Large intestine (tissue), 3 donors: ENCODE results near the gene GRID1. TPM values are rescaled to one million over a fixed set of nuclear protein-coding genes. Genes with fewer than 3 reads are reported as not detected.

ENCODE experiments used
- DNase-seq, 2 donors: peaks; one replicate each; pipeline versions ENCODE4 v3.0.0 to v3.0.0-alpha.2; 2013
- H3K27ac ChIP-seq: one replicate; pipeline ENCODE4 v1.5.1; 2013; ENCODE audit warnings: low read length
- H3K27me3 ChIP-seq: 2 replicates; pipeline ENCODE4 v1.6.1; 2013; ENCODE audit warnings: low read length; ENCODE audit not compliant: control insufficient read depth, insufficient read depth
- H3K36me3 ChIP-seq: 2 replicates; pipeline ENCODE4 v1.6.1; 2013; ENCODE audit warnings: low read length; ENCODE audit not compliant: control insufficient read depth, insufficient read depth
- H3K4me1 ChIP-seq: one replicate; pipeline ENCODE4 v1.6.1; 2013; ENCODE audit warnings: low read length; ENCODE audit not compliant: control insufficient read depth, insufficient read depth
- H3K4me3 ChIP-seq: one replicate; pipeline ENCODE4 v1.5.1; 2013; ENCODE audit warnings: low read length
- H3K9me3 ChIP-seq: one replicate; pipeline ENCODE4 v1.6.1; 2013; ENCODE audit warnings: mild to moderate bottlenecking, low read depth, low read length, moderate library complexity; ENCODE audit not compliant: control insufficient read depth
- WGBS: methylation state at CpG from one replicate; pipeline ENCODE4 v1.1.5; 2013; ENCODE audit warnings: low lambda C conversion rate; ENCODE audit not compliant: insufficient coverage; 5-methylcytosine and 5-hydroxymethylcytosine counted together
- polyA plus RNA-seq: library from polyadenylated mRNA; unstranded; fragments of 120-200 nt; gene quantifications from one replicate; pipeline ENCODE4 v1.2.1, GENCODE V29; 2013

GRID1 gene
- polyA plus RNA-seq, 1 donor = 1.7 TPM

DNA sequence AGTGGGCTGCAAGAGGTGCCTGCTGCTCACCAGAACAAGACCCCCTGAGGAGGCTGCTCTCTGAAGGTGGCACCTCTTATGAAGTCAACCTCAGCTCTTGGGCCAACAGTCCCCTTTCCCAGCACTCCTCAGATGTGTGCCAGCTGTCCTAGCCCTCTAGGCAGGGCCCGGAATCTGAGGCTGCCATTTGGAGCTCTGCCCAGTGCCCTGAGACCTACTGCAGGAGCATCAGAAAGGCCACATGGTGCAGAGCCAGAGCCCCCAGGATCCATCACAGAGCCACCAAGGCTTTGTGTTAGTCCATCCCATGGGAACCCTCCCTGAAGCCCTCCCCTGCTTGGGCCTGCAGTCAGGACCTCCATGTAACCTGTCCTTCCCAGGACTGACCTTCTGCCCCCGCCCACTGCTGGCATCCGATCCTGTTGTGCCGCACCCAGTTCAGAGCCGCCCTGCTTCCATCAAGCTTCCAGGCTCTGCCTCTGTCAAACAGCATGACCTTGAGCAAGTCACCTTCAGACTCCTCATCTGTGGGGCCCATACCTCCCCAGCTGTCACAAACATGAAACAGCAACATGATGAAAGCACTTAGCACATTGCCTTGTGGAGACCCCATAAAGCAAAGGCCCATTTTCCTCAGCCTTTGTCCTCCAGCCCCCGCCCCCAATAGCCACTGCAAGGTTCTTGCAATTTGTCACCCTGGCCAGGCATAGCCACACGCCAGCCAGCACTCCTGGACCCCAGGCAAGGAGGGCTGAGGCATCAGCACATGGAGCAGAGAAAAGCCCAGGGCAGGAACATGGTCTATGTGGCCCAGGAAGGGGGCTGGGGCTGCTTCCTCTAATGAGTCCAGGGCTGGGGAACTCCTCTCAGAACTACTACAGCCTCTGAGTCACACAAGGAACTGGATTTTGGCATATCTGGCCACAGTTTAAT, 51.7 kb downstream of the GRID1 start:
- H3K4me1 ChIP-seq = no peaks in the 10 kb centered on the region
- no CpG with 5 or more reads among the region's 7 CpGs for WGBS
- H3K4me3 ChIP-seq = no peak overlapping the region

DNA sequence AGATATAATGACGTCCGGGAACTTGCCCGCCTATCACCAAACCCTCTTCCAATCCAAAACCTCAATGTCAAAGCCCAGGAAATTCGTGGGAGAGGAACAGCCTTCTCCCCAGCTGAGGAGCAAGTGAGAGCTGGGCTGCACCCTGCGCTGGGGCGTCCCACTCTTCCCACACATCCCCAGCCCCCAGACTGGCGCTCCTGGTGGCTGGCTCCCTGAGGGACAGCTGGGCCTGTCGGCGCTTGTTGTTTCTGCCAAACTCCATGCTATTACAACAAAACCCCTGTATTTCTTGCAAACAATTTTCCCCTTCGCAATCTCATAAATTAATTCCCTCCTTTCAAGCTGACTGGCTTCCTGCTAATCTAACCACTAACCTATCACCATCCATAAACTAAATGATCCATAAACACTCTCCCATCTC, 53.0 kb downstream of the GRID1 start:
- DNase-seq = no peak
- WGBS = no CpG with 5 or more reads among the region's 10 CpGs
- no peaks in the 10 kb centered on the region for H3K36me3 ChIP-seq

More for the DNA sequence above, 51.7 kb downstream of the GRID1 start:
- Histone ChIP-seq H3K9me3 (no peaks in the 10 kb centered on the region), H3K27me3 (no peaks in the 10 kb centered on the region), H3K36me3 (no peaks in the 10 kb centered on the region), H3K27ac (no peak overlapping the region)
- DNase-seq = no peak

DNA sequence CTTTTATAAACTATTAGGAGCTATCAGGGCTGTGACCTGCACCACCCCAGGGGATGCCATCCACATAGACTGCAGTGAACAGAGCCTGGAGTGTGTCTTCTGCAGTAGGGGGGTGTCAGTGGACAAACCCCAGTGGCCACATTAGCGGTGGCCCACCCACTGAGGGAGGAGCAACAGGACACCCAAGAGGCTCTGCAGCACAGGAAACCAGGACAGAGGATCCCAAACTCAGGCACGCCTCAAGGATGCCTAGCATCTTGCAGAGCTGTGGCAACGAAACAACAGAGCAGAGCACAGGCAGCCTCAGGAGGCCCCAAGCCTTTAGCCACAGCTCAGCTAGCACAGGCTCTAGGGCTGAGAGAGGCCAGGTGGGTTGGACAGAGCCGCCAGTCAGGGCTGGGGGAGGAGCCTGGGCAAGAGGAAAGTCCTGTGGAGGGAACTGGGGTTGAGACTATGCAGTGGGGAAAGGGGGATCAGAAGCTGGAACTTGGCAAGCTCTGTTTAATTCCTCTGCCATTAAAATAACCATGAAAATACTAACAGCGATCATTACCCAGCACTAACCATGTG, 53.8 kb downstream of the GRID1 start:
- H3K4me1 ChIP-seq = no peaks in the 10 kb centered on the region
- H3K27ac ChIP-seq = no peak overlapping the region
- DNase-seq = no peak
- H3K9me3 ChIP-seq = no peaks in the 10 kb centered on the region
- H3K4me3 ChIP-seq = no peak overlapping the region
- H3K27me3 ChIP-seq = no peaks in the 10 kb centered on the region
- no peaks in the 10 kb centered on the region for H3K36me3 ChIP-seq
- WGBS = no CpG with 5 or more reads among the region's 5 CpGs

More for the DNA sequence above, 53.0 kb downstream of the GRID1 start:
- H3K9me3 ChIP-seq = no peaks in the 10 kb centered on the region
- H3K4me1 ChIP-seq = no peaks in the 10 kb centered on the region
- no peak overlapping the region for H3K4me3 ChIP-seq
- no peak overlapping the region for H3K27ac ChIP-seq
- H3K27me3 ChIP-seq = no peaks in the 10 kb centered on the region

DNA sequence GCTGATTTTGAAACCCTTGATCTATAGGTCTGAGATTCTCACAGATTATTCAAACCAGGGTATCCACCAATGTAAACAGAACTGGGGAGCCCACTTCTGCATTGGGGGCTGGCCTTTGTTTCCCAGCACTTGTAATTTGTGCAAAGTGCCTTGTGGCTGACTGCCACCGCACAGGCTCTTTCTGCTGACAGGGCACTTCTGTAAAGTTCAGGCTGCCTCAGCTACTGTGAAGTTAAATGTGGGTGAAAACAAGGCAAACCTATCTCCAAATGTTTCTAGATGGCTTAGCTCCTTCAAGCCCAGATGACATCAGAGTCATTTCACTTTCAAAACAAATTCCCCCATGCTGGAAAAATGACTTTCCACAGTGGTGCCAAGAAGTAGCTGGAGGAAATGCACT, 54.7 kb downstream of the GRID1 start:
- WGBS = no CpG with 5 or more reads among the region's 1 CpG
- no peaks in the 10 kb centered on the region for H3K36me3 ChIP-seq

DNA sequence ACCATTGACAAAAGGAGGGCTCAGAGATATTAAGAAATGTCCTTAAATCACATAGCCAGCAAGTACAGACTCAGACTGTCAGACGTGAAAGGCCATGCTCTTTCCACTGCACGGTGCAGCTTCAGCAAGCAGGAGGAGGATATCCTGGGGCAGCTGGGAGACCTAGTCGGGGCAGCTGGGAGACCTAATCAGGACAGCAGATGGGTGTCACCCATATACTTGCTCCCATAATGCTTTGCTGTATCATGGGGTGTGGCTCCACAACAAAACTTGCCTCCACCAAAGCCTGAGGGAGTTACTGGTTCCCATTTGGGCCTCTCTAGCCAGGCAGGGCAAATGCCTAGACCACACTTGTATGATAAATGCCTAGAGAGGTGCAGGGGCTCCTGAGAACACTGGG, 55.4 kb downstream of the GRID1 start:
- no peak overlapping the region for H3K27ac ChIP-seq
- no CpG with 5 or more reads among the region's 3 CpGs for WGBS
- no peaks in the 10 kb centered on the region for H3K4me1 ChIP-seq
- H3K36me3 ChIP-seq = no peaks in the 10 kb centered on the region
- no peaks in the 10 kb centered on the region for H3K9me3 ChIP-seq
- H3K27me3 ChIP-seq = no peaks in the 10 kb centered on the region
- no peak overlapping the region for H3K4me3 ChIP-seq
- no peak for DNase-seq

More for the DNA sequence above, 54.7 kb downstream of the GRID1 start:
- H3K4me3 ChIP-seq = no peak overlapping the region
- DNase-seq = no peak
- H3K4me1 ChIP-seq = no peaks in the 10 kb centered on the region
- H3K27ac ChIP-seq = no peak overlapping the region
- H3K9me3 ChIP-seq = no peaks in the 10 kb centered on the region
- H3K27me3 ChIP-seq = no peaks in the 10 kb centered on the region

DNA sequence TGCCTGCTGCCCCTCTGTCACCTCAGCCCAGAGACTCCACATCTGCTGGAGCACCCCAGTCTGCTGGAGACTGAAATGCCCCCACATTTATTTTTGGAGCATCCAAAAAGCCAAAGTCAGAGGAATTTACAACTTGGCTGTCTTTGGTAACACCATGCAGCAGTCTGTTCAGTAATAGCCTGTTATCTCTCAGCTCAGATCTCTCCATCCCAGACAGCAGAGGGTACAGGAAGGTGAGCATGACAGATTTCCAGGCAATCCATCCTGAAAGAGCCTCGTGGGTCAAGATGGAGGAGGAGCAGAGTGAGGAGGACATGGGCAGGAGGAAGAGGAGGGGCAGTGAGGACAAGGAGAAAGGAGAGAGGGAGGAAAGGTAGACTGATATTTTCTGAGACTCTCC, 55.9 kb downstream of the GRID1 start:
- DNase-seq = no peak
- WGBS = no CpG with 5 or more reads among the region's 1 CpG

DNA sequence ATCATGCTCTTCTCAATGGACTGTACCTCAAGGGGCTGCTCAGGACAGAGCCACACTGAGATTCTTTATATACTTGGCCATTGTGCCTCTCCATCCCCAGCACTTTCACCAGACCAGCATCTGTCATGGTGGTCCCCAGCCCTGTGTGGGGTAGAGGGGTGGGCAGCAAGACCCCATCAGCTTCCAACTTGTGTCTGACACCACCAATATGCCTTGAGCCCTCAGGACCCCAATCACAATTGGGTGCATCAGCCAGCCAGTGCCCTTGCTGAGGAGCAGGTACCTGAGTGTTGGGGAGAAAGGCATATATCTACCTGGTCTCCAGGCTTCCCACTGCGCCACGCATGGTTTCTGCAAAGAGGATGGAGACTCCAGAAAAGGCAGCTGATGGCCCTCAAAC, 56.3 kb downstream of the GRID1 start:
- WGBS = no CpG with 5 or more reads among the region's 2 CpGs
- Histone ChIP-seq H3K4me1 (no peaks in the 10 kb centered on the region), H3K4me3 (no peak overlapping the region), H3K27ac (no peak overlapping the region), H3K36me3 (no peaks in the 10 kb centered on the region), H3K9me3 (no peaks in the 10 kb centered on the region), H3K27me3 (no peaks in the 10 kb centered on the region)
- DNase-seq = no peak

More for the DNA sequence above, 55.9 kb downstream of the GRID1 start:
- no peaks in the 10 kb centered on the region for H3K27me3 ChIP-seq
- no peak overlapping the region for H3K27ac ChIP-seq
- H3K9me3 ChIP-seq = no peaks in the 10 kb centered on the region
- H3K4me1 ChIP-seq = no peaks in the 10 kb centered on the region
- H3K36me3 ChIP-seq = no peaks in the 10 kb centered on the region
- no peak overlapping the region for H3K4me3 ChIP-seq

DNA sequence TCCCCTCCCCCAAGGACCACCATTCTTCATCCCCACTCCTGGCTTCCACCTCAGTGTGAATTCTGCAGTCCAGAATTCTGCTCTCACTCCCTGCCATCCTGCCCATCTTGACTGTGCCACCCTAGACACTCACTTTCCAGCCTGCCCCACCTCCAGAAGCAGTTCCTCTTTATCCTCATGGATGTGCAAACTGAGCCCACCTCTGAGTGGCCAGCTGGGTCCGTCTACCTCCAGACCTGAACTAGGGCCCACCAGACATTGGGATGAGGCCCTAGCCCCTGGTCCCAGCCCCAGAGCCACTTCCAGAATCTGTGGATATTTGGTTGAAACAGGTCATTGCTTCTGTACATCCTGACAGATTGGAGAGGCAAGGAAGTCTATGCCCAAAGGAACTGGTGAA, 58.5 kb downstream of the GRID1 start:
- no peak for DNase-seq
- no peaks in the 10 kb centered on the region for H3K27me3 ChIP-seq
- no peak overlapping the region for H3K4me3 ChIP-seq
- no peaks in the 10 kb centered on the region for H3K36me3 ChIP-seq
- no peak overlapping the region for H3K27ac ChIP-seq
- WGBS = no CpG with 5 or more reads among the region's 1 CpG
- H3K9me3 ChIP-seq = no peaks in the 10 kb centered on the region
- H3K4me1 ChIP-seq = no peaks in the 10 kb centered on the region

DNA sequence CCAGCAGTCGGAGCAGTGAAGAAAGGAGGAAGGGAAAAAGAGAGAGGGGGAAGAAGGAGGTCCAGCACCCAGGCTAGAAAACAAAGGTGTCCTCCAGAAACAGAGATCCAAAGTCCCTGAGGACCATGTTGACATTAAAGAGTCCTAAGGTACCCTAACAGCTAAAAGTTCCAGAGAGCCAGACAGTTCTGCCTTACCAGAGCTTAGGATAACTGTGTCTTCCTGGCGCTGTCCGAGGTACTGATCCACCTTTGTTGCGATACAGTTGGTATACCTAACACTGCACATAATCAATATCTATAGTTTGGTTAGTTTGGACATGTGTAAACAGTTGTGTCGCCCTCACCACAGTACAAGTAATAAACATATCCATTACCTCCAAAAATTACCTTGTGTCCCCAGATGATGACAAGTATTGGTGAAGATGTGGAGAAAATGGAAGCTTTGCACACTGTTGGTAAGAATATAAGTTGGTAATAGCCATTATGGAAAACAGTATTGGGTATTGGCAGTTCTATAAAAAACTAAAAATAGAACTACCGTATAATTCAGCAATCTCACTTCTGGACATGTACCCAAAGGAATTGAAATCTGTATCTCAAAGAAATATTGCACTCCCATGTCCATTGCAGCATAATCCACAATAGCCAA, 59.8 kb downstream of the GRID1 start:
- WGBS = 40% methylated on average over 1 of the region's 6 CpGs
- Histone ChIP-seq H3K27ac (no peak overlapping the region), H3K9me3 (no peaks in the 10 kb centered on the region), H3K4me3 (no peak overlapping the region), H3K27me3 (no peaks in the 10 kb centered on the region), H3K4me1 (no peaks in the 10 kb centered on the region), H3K36me3 (no peaks in the 10 kb centered on the region)
- DNase-seq = no peak

DNA sequence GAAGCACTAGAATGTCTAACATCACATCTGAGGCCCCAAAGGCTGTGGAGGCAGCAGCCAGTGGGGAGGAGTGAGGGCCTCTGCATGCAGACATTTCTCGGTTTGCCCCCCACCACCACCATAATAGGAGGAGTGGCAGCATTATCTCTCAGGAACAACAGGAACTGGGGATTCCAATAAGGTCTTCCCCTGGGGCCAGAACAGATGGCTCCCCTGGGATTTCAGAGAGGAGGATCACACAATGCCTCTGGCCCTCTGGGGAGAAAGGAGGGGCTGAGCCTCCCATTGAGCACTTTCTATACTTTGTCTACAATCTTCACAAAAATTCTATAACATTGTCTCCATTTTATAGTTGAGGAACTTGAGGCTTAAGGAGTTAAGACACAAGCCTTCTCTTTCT, 61.1 kb downstream of the GRID1 start:
- Histone ChIP-seq H3K36me3 (no peaks in the 10 kb centered on the region), H3K9me3 (no peaks in the 10 kb centered on the region), H3K4me1 (no peaks in the 10 kb centered on the region), H3K4me3 (no peak overlapping the region), H3K27me3 (no peaks in the 10 kb centered on the region), H3K27ac (no peak overlapping the region)
- no peak for DNase-seq
- no CpG with 5 or more reads among the region's 1 CpG for WGBS
